Astrocyte of the cerebellum (primary cell): ENCODE measurements around the gene TICAM1.
"Not testable (repeated sequence)": the region's sequence is repeated elsewhere in the genome, so short reads cannot be mapped to it uniquely, and the experiment has no call there.

Source experiments
- DNase-seq: peaks from one replicate; pipeline ENCODE4 v3.0.0-alpha.2; 2011; ENCODE audit warnings: low read depth
- H3K4me3 ChIP-seq: 2 replicates; pipeline ENCODE4 v1.5.1; 2011; ENCODE audit warnings: mild to moderate bottlenecking, low read depth, low read length, moderate library complexity
- CTCF ChIP-seq: IDR thresholded peaks from 2 replicates; pipeline ENCODE4 v1.5.1; 2012; ENCODE audit warnings: low read length, low read depth, moderate library complexity, mild to moderate bottlenecking; ENCODE audit errors: missing control alignments
- in situ Hi-C: cut with HindIII; loops from 2 replicates; pipeline ENCODE4 v1.10.0; 2017; ENCODE audit warnings: low sequenced_read_pairs

TICAM1 gene

GRCh38 chr19:4852484-4852883 lies 21.0 kb upstream of the TICAM1 start:
- in situ Hi-C loops, result no loop called here
- TF ChIP-seq CTCF, result no peak
- no peak overlapping the region for H3K4me3 ChIP-seq
- no peak for DNase-seq

GRCh38 chr19:4851551-4852290 lies 20.2 kb upstream of the TICAM1 start:
- in situ Hi-C loops, result no loop called here
- peak; percentile 91 for TF ChIP-seq CTCF
- no peak for DNase-seq
- no peak overlapping the region for H3K4me3 ChIP-seq

GRCh38 chr19:4849019-4849418 lies 17.5 kb upstream of the TICAM1 start:
- in situ Hi-C loops, result no loop called here
- no peak overlapping the region for H3K4me3 ChIP-seq
- no peak for DNase-seq
- no peak for TF ChIP-seq CTCF

- H3K4me3 ChIP-seq, result no peak overlapping the region
- no peak for DNase-seq
- no peak for TF ChIP-seq CTCF
- in situ Hi-C loops, result no loop called here
Measured at GRCh38 chr19:4847190-4847973, 15.9 kb upstream of the TICAM1 start.

- H3K4me3 ChIP-seq, DNase-seq, in situ Hi-C loops: not testable (repeated sequence)
Measured at GRCh38 chr19:4845975-4846374, 14.5 kb upstream of the TICAM1 start.

GRCh38 chr19:4844348-4845179 lies 13.1 kb upstream of the TICAM1 start:
- H3K4me3 ChIP-seq, result no peak overlapping the region
- DNase-seq, result no peak
- in situ Hi-C loops, result no loop called here
- no peak for TF ChIP-seq CTCF

GRCh38 chr19:4843647-4843965 lies 12.1 kb upstream of the TICAM1 start:
- no peak for DNase-seq
- in situ Hi-C loops, result no loop called here
- H3K4me3 ChIP-seq, result no peak overlapping the region
- no peak for TF ChIP-seq CTCF
